Stimulated activated CD4-positive, alpha-beta T cell treated with anti-CD3 and anti-CD28 coated beads, Interleukin-2, amount 100 ng/mL, for 4 hours (primary cell): ENCODE measurements around the gene HAGHL.
"Not testable (repeated sequence)": the region's sequence is repeated elsewhere in the genome, so short reads cannot be mapped to it uniquely, and the experiment has no call there.

Experiments
- DNase-seq: peaks from one replicate; pipeline ENCODE4 v3.0.0-alpha.2; 2020; ENCODE audit warnings: low read depth

HAGHL gene

GRCh38 chr16:734981-735881 is 8.3 kb downstream of the HAGHL start:
- DNase-seq: no peak

- no peak for DNase-seq
Measured at GRCh38 chr16:735982-736453, 9.1 kb downstream of the HAGHL start.

- DNase-seq: no peak
Measured at GRCh38 chr16:736936-737481, 10.1 kb downstream of the HAGHL start.

- DNase-seq: no peak
Measured at GRCh38 chr16:739560-740458, 12.9 kb downstream of the HAGHL start.

- no peak for DNase-seq
Measured at GRCh38 chr16:740459-740763, 13.5 kb downstream of the HAGHL start.

- peak; percentile 86 for DNase-seq
Measured at GRCh38 chr16:740764-741505, 14.0 kb downstream of the HAGHL start, which contains the start of gene CIAO3. Gene CIAO3, minus strand, starts transcription at chr16:740997. Its CDS starts 12 bp downstream, at chr16:740985.

- DNase-seq: no peak
Measured at GRCh38 chr16:741986-742629, 15.2 kb downstream of the HAGHL start.

GRCh38 chr16:742894-743293 is 16.0 kb downstream of the HAGHL start:
- DNase-seq: not testable (repeated sequence)

GRCh38 chr16:743794-744500 is 17.0 kb downstream of the HAGHL start:
- no peak for DNase-seq

GRCh38 chr16:745739-746138 is 18.8 kb downstream of the HAGHL start:
- DNase-seq: no peak

GRCh38 chr16:746637-747036 is 19.7 kb downstream of the HAGHL start:
- no peak for DNase-seq

- no peak for DNase-seq
Measured at GRCh38 chr16:747978-748746, 21.3 kb downstream of the HAGHL start.

GRCh38 chr16:749010-749409 is 22.1 kb downstream of the HAGHL start:
- no peak for DNase-seq

GRCh38 chr16:750485-750884 is 23.6 kb downstream of the HAGHL start:
- DNase-seq: no peak

- DNase-seq: no peak
Measured at GRCh38 chr16:751152-752006, 24.5 kb downstream of the HAGHL start.

GRCh38 chr16:752007-752312 is 25.1 kb downstream of the HAGHL start:
- DNase-seq: no peak

- DNase-seq: not testable (repeated sequence)
Measured at GRCh38 chr16:754121-754607, 27.3 kb downstream of the HAGHL start.

GRCh38 chr16:754656-755055 is 27.8 kb downstream of the HAGHL start:
- DNase-seq: no peak

GRCh38 chr16:756428-756827 is 29.5 kb downstream of the HAGHL start:
- no peak for DNase-seq
